HG03354 (cell line): Measurements from ENCODE around the gene KRT2.
"Not testable (repeated sequence)": the region's sequence is repeated elsewhere in the genome, so short reads cannot be mapped to it uniquely, and the experiment has no call there.

Experiments used
- ATAC-seq: cut with Tn5 transposase; IDR thresholded peaks from one replicate; pipeline ENCODE4 v1.9.1; 2021; ENCODE audit warnings: mild to moderate bottlenecking; ENCODE audit not compliant: unreplicated experiment, poor library complexity, severe bottlenecking

KRT2 gene

GRCh38 chr12:52686063-52686462 lies 34.1 kb upstream of the KRT2 start:
- ATAC-seq = no peak

- ATAC-seq = no peak
These were observed 33.4 kb upstream of the KRT2 start for GRCh38 chr12:52685406-52685890.

- ATAC-seq = no peak
These were observed 32.4 kb upstream of the KRT2 start for GRCh38 chr12:52684431-52684830.

GRCh38 chr12:52683575-52684300 lies 31.7 kb upstream of the KRT2 start:
- no peak for ATAC-seq

GRCh38 chr12:52682938-52683574 lies 31.0 kb upstream of the KRT2 start:
- ATAC-seq = no peak

- ATAC-seq = no peak
These were observed 30.3 kb upstream of the KRT2 start for GRCh38 chr12:52682381-52682660.

- no peak for ATAC-seq
These were observed 29.7 kb upstream of the KRT2 start for GRCh38 chr12:52681526-52682380.

GRCh38 chr12:52680363-52680762 lies 28.4 kb upstream of the KRT2 start, which contains the start of gene KRT1:
Gene KRT1, minus strand, starts transcription at chr12:52680407. Its CDS starts 59 bp downstream, at chr12:52680348.
- ATAC-seq = no peak

GRCh38 chr12:52679875-52680274 lies 27.9 kb upstream of the KRT2 start:
- no peak for ATAC-seq

GRCh38 chr12:52677671-52678070 lies 25.7 kb upstream of the KRT2 start:
- no peak for ATAC-seq

- ATAC-seq = no peak
These were observed 25.1 kb upstream of the KRT2 start for GRCh38 chr12:52677126-52677525.

- no peak for ATAC-seq
These were observed 24.2 kb upstream of the KRT2 start for GRCh38 chr12:52676163-52676562.

- ATAC-seq = no peak
These were observed 23.3 kb upstream of the KRT2 start for GRCh38 chr12:52675301-52675701.

GRCh38 chr12:52674433-52674775 lies 22.4 kb upstream of the KRT2 start:
- ATAC-seq = no peak

GRCh38 chr12:52673713-52674432 lies 21.9 kb upstream of the KRT2 start:
- no peak for ATAC-seq

- ATAC-seq = no peak
These were observed 21.2 kb upstream of the KRT2 start for GRCh38 chr12:52673217-52673616.

- no peak for ATAC-seq
These were observed 20.4 kb upstream of the KRT2 start for GRCh38 chr12:52672321-52672933.

GRCh38 chr12:52670961-52671360 lies 18.9 kb upstream of the KRT2 start:
- no peak for ATAC-seq

- ATAC-seq = no peak
These were observed 18.5 kb upstream of the KRT2 start for GRCh38 chr12:52670506-52670905.

- ATAC-seq = not testable (repeated sequence)
These were observed 17.9 kb upstream of the KRT2 start for GRCh38 chr12:52669941-52670340.
